K562 (cell line): ENCODE results near the gene S100A3. TPM values are rescaled to one million over a fixed set of nuclear protein-coding genes. Genes with fewer than 3 reads are reported as not detected.

Experiments used
- CBX1 ChIP-seq: sonication (generic); IDR thresholded peaks from 2 replicates; pipeline ENCODE4 v1.6.1; 2016; ENCODE audit warnings: antibody characterized with exemption, low read depth, mild to moderate bottlenecking
- EP300 ChIP-seq: IDR thresholded peaks from 2 replicates; pipeline ENCODE4 v1.6.1; 2012; ENCODE audit warnings: low read length, improper control_type of control experiment
- ERF ChIP-seq: fragments of 450-650 bp; formaldehyde crosslinking; IDR thresholded peaks from 2 replicates; pipeline ENCODE4 v1.4.0; 2020; ENCODE audit warnings: mild to moderate bottlenecking, mixed read lengths
- FOXK2 ChIP-seq, 2 experiments: fragments of 450-650 bp; IDR thresholded peaks in 1 of 2; conservative IDR thresholded peaks in 1 of 2; 2 replicates each; pipeline ENCODE4 v1.6.1; 2016; ENCODE audit warnings: low read depth in 2 of 2, mild to moderate bottlenecking in 1 of 2
- GABPA ChIP-seq: fragments of 200-800 bp; sonication (Bioruptor generic); conservative IDR thresholded peaks from 2 replicates; pipeline ENCODE4 v1.6.1; 2016; ENCODE audit warnings: low read depth, missing genetic modification characterization, missing compliant biosample characterization
- HDAC8 ChIP-seq: fragments of 450-650 bp; IDR thresholded peaks from 2 replicates; pipeline ENCODE4 v1.6.1; 2016; ENCODE audit warnings: mild to moderate bottlenecking, missing genetic modification characterization, moderate library complexity, missing compliant biosample characterization
- HMBOX1 ChIP-seq: sonication (generic); IDR thresholded peaks from 2 replicates; pipeline ENCODE4 v1.6.1; 2016
- KDM1A ChIP-seq, 2 experiments: fragments of 450-650 bp; IDR thresholded peaks; 2 replicates each; pipeline ENCODE4 v1.6.1; 2016; ENCODE audit warnings: mild to moderate bottlenecking in 2 of 2
- MNT ChIP-seq, 2 experiments: fragments of 450-650 bp; conservative IDR thresholded peaks; 2 replicates each; pipeline ENCODE4 v1.6.1; 2017; ENCODE audit warnings: mild to moderate bottlenecking in 2 of 2, moderate library complexity in 2 of 2
- MTA3 ChIP-seq: fragments of 450-650 bp; formaldehyde crosslinking; IDR thresholded peaks from 2 replicates; pipeline ENCODE4 v1.6.1; 2017; ENCODE audit warnings: mild to moderate bottlenecking, borderline replicate concordance
- POU5F1 ChIP-seq: fragments of 150-350 bp; IDR thresholded peaks from 2 replicates; pipeline ENCODE4 v1.6.1; 2014; ENCODE audit warnings: borderline replicate concordance, low read length, low read depth, mild to moderate bottlenecking; ENCODE audit not compliant: partially characterized antibody
- RAD21 ChIP-seq, 2 experiments: fragments of 250-450 bp in 1 of 2; fragments of 450-650 bp in 1 of 2; sonication (Bioruptor Pico) in 1 of 2; formaldehyde crosslinking in 1 of 2; IDR thresholded peaks in 1 of 2; conservative IDR thresholded peaks in 1 of 2; 2 replicates each; pipeline versions ENCODE4 v1.4.0 to v1.8.0; 2020 to 2022; ENCODE audit warnings: mild to moderate bottlenecking in 2 of 2, moderate library complexity in 1 of 2
- RBM25 ChIP-seq: fragments of 200-400 bp; formaldehyde crosslinking; IDR thresholded peaks from 2 replicates; pipeline ENCODE4 v1.6.1; 2018; ENCODE audit warnings: low read length, low read depth, moderate library complexity; ENCODE audit not compliant: severe bottlenecking
- SMC3 ChIP-seq: conservative IDR thresholded peaks from 2 replicates; pipeline ENCODE4 v1.6.1; 2011; ENCODE audit warnings: low read depth, low read length, improper control_type of control experiment; ENCODE audit not compliant: insufficient read depth
- ZBTB1 ChIP-seq: sonication (generic); formaldehyde crosslinking; IDR thresholded peaks from 2 replicates; pipeline ENCODE4 v1.8.1; 2023; ENCODE audit warnings: missing genetic modification reagents, low read depth, mild to moderate bottlenecking, borderline replicate concordance
- ZNF347 ChIP-seq: fragments of 450-650 bp; formaldehyde crosslinking; IDR thresholded peaks from 2 replicates; pipeline ENCODE4 v1.4.0; 2020; ENCODE audit warnings: low read depth, mild to moderate bottlenecking, moderate library complexity
- ZNF444 ChIP-seq: fragments of 250-450 bp; sonication (Bioruptor Pico); IDR thresholded peaks from 2 replicates; pipeline ENCODE4 v1.4.0; 2020; ENCODE audit warnings: mild to moderate bottlenecking, moderate library complexity
- ZNF655 ChIP-seq: fragments of 250-450 bp; sonication (Bioruptor Pico); IDR thresholded peaks from 2 replicates; pipeline ENCODE4 v1.5.0; 2021
- polyA plus RNA-seq, 8 experiments: library from polyadenylated mRNA; depleted of rRNA in 4 of 8; stranded (reverse) in 5 of 8; unstranded in 3 of 8; fragments of >200 nt; fragmentation: Nextera tagmentation in 2 of 8; fragmentation: Illumina TruSeq in 1 of 8; extraction: Ambion mirVana in 2 of 8; extraction: Trizol in 1 of 8; gene quantifications; 2 replicates each; pipeline versions ENCODE4 v1.2.1 to v1.2.3, GENCODE V29; 2011 to 2014; ENCODE audit warnings: inconsistent platforms in 1 of 8, missing spikeins in 1 of 8
- total RNA-seq, 7 experiments: library from RNA; depleted of rRNA in 6 of 7; stranded (reverse); fragments of >200 nt in 6 of 7; fragmentation: Illumina TruSeq in 2 of 7; extraction: Trizol in 2 of 7; gene quantifications; 2 replicates each; pipeline versions ENCODE4 v1.2.1 to v1.2.3, GENCODE V29; 2011 to 2021; ENCODE audit warnings: low replicate concordance in 1 of 7
- TF ChIP-seq, protein P1 (sequence below): fragments of 450-650 bp; conservative IDR thresholded peaks from 2 replicates; pipeline ENCODE4 v1.6.1; 2016; ENCODE audit warnings: missing genetic modification characterization, low read depth, mild to moderate bottlenecking, missing compliant biosample characterization, moderate library complexity

The S100A3 gene
- total and polyA plus RNA-seq, 9 of the 15 experiments (the other 6 are each of a cell fraction or from before 2014, with no cell fraction given) = 0.08 to 1.7 (median 0.18) TPM; not detected in 4

GRCh38 chr1:153538315-153538821, 10.7 kb downstream of the S100A3 start (continued):
- TF ChIP-seq HMBOX1 (no peak), FOXK2 (conservative IDR thresholded peaks at IDR 0.05 in 1 of 2, IDR thresholded peaks at IDR 0.05 in 1 of 2; ENCODE audit: low read depth in 2 of 2) (peak in 1 of 2 experiments; percentile 75; a peak in 2 of 4 replicates), SMC3 (no peak), RBM25 (no peak), RAD21 (CRISPR knock-in tag; conservative IDR thresholded peaks at IDR 0.05 in 1 of 2, IDR thresholded peaks at IDR 0.05 in 1 of 2) (peak in 1 of 2 experiments; percentile 37; a peak in 2 of 4 replicates), ZNF444 (CRISPR knock-in tag) (no peak), POU5F1 (no peak), KDM1A (IDR thresholded peaks at IDR 0.05) (peak; percentile 17 to 32; a peak in 2 of 4 replicates), CBX1 (no peak), ZNF655 (CRISPR knock-in tag) (no peak), ZNF347 (CRISPR knock-in tag) (no peak), MNT (conservative IDR thresholded peaks at IDR 0.05) (0 out of 4 replicates have a peak, but pooled peaks have one; percentile 24 to 44), ZBTB1 (CRISPR knock-in tag) (no peak), MTA3 (no peak), HDAC8 (tag) (no peak), EP300 (0 out of 2 replicates have a peak, but pooled peaks have one; percentile 18), ERF (CRISPR knock-in tag) (no peak), GABPA (no peak)
- TF ChIP-seq, protein P1, sequence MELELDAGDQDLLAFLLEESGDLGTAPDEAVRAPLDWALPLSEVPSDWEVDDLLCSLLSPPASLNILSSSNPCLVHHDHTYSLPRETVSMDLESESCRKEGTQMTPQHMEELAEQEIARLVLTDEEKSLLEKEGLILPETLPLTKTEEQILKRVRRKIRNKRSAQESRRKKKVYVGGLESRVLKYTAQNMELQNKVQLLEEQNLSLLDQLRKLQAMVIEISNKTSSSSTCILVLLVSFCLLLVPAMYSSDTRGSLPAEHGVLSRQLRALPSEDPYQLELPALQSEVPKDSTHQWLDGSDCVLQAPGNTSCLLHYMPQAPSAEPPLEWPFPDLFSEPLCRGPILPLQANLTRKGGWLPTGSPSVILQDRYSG (tag) = no peak
